IMR-90 (cell line): ENCODE measurements around the gene RHOH. TPM values are rescaled to one million over a fixed set of nuclear protein-coding genes. Genes with fewer than 3 reads are reported as not detected.

ENCODE experiments used
- ATAC-seq: fragments of 200-7000 bp; cut with Tn5 transposase; 2 replicates; pipeline ENCODE4 v1.9.1; 2020; ENCODE audit warnings: low read depth, mild to moderate bottlenecking, moderate library complexity
- BruUV-seq: library from RNA; stranded (reverse); fragments of 400-500 nt; replicated peaks from 2 replicates; lab custom pipeline; 2021; lab: Mats Ljungman, UMichigan
- CTCF ChIA-PET: fragments of 300-600 bp; formaldehyde crosslinking; extraction: SDS; loops from one replicate; lab custom pipeline; 2021; ENCODE audit warnings: antibody characterized with exemption; lab: Yijun Ruan, JAX
- POLR2A ChIA-PET: fragments of 300-600 bp; sonication (Branson Sonifier 250); formaldehyde crosslinking; loops from one replicate; lab custom pipeline; 2022; ENCODE audit warnings: antibody characterized with exemption; ENCODE audit not compliant: unreplicated experiment; lab: Charles Lee
- DNase-seq: peaks from one replicate; pipeline ENCODE4 v3.0.0; 2013
- H2AFZ ChIP-seq: replicated peaks from 2 replicates; pipeline ENCODE3; 2013; ENCODE audit warnings: low read length, mild to moderate bottlenecking; ENCODE audit not compliant: poor library complexity
- H2AK5ac ChIP-seq: 2 replicates; pipeline ENCODE4 v1.6.1; 2013; ENCODE audit warnings: low read depth, low read length, inconsistent platforms
- H2AK9ac ChIP-seq: replicated peaks from 2 replicates; pipeline ENCODE3; 2013; ENCODE audit warnings: mild to moderate bottlenecking, low read depth, low read length, moderate library complexity; ENCODE audit not compliant: poor library complexity
- H2BK120ac ChIP-seq: 2 replicates; pipeline ENCODE4 v1.6.1; 2013; ENCODE audit warnings: low read depth, low read length, inconsistent platforms
- H2BK15ac ChIP-seq: 3 replicates; pipeline ENCODE4 v1.6.1; 2013; ENCODE audit warnings: low read depth, low read length, inconsistent platforms
- H2BK20ac ChIP-seq: 2 replicates; pipeline ENCODE4 v1.6.1; 2013; ENCODE audit warnings: low read depth, mild to moderate bottlenecking, inconsistent platforms, low read length, moderate library complexity
- H2BK5ac ChIP-seq: 2 replicates; pipeline ENCODE4 v1.6.1; 2013; ENCODE audit warnings: mild to moderate bottlenecking, low read depth, low read length, inconsistent platforms; ENCODE audit not compliant: poor library complexity, severe bottlenecking
- H3K14ac ChIP-seq: replicated peaks from 2 replicates; pipeline ENCODE4 v1.6.1; 2013; ENCODE audit warnings: low read depth, low read length, inconsistent platforms
- H3K18ac ChIP-seq: 2 replicates; pipeline ENCODE4 v1.6.1; 2013; ENCODE audit warnings: low read depth, low read length, control low read depth
- H3K23ac ChIP-seq: 2 replicates; pipeline ENCODE4 v1.6.1; 2013; ENCODE audit warnings: low read depth, low read length, inconsistent platforms
- H3K27ac ChIP-seq: 2 replicates; pipeline ENCODE4 v1.5.1; 2013; ENCODE audit warnings: mild to moderate bottlenecking, control low read depth, low read length; ENCODE audit not compliant: insufficient read depth
- H3K27me3 ChIP-seq: 2 replicates; pipeline ENCODE4 v1.6.1; 2013; ENCODE audit warnings: low read length; ENCODE audit not compliant: control insufficient read depth, insufficient read depth
- H3K36me3 ChIP-seq: 2 replicates; pipeline ENCODE4 v1.6.1; 2013; ENCODE audit warnings: low read length, mixed read lengths; ENCODE audit not compliant: control insufficient read depth, insufficient read depth
- H3K4ac ChIP-seq: 2 replicates; pipeline ENCODE4 v1.6.1; 2013; ENCODE audit warnings: low read depth, low read length, inconsistent platforms
- H3K4me1 ChIP-seq: 2 replicates; pipeline ENCODE4 v1.6.1; 2013; ENCODE audit warnings: low read length, mixed read lengths; ENCODE audit not compliant: control insufficient read depth, insufficient read depth
- H3K4me2 ChIP-seq: 2 replicates; pipeline ENCODE4 v1.6.1; 2013; ENCODE audit warnings: low read depth, mild to moderate bottlenecking, control low read depth, low read length, moderate library complexity
- H3K4me3 ChIP-seq: 2 replicates; pipeline ENCODE4 v1.5.1; 2013; ENCODE audit warnings: low read depth, mild to moderate bottlenecking, control low read depth, low read length, moderate library complexity; ENCODE audit not compliant: insufficient read depth
- H3K56ac ChIP-seq: 2 replicates; pipeline ENCODE4 v1.6.1; 2013; ENCODE audit warnings: low read length, inconsistent platforms; ENCODE audit not compliant: insufficient read depth; ENCODE audit errors: extremely low read depth
- H3K79me1 ChIP-seq, 2 experiments: 2 replicates each; pipeline ENCODE4 v1.6.1; 2013; ENCODE audit warnings: low read length in 2 of 2, inconsistent platforms in 1 of 2, low read depth in 1 of 2
- H3K9ac ChIP-seq: 2 replicates; pipeline ENCODE4 v1.6.1; 2013; ENCODE audit warnings: low read depth, low read length, control low read depth
- H3K9me1 ChIP-seq: 2 replicates; pipeline ENCODE4 v1.6.1; 2013; ENCODE audit warnings: low read length, inconsistent platforms; ENCODE audit not compliant: insufficient read depth
- H3K9me3 ChIP-seq: 2 replicates; pipeline ENCODE4 v1.6.1; 2013; ENCODE audit warnings: low read length; ENCODE audit not compliant: control insufficient read depth, insufficient read depth
- H4K20me1 ChIP-seq: 2 replicates; pipeline ENCODE4 v1.6.1; 2013; ENCODE audit warnings: low read length, inconsistent platforms; ENCODE audit not compliant: insufficient read depth
- H4K5ac ChIP-seq: 2 replicates; pipeline ENCODE4 v1.6.1; 2013; ENCODE audit warnings: mild to moderate bottlenecking, low read depth, low read length, control low read depth
- H4K8ac ChIP-seq, 2 experiments: 2 replicates each; pipeline ENCODE4 v1.6.1; 2013; ENCODE audit warnings: low read depth in 2 of 2, low read length in 2 of 2, control low read depth in 1 of 2, inconsistent platforms in 1 of 2
- H4K91ac ChIP-seq: 2 replicates; pipeline ENCODE4 v1.6.1; 2013; ENCODE audit warnings: low read depth, low read length, inconsistent platforms; ENCODE audit not compliant: insufficient read depth
- BHLHE40 ChIP-seq: fragments of 150-350 bp; IDR thresholded peaks from 2 replicates; pipeline ENCODE4 v1.6.1; 2016; ENCODE audit warnings: mild to moderate bottlenecking, low read depth, low read length
- CEBPB ChIP-seq: IDR thresholded peaks from 2 replicates; pipeline ENCODE4 v1.6.1; 2012; ENCODE audit warnings: low read depth, low read length, improper control_type of control experiment
- CHD1 ChIP-seq: IDR thresholded peaks from 2 replicates; pipeline ENCODE4 v1.6.1; 2012; ENCODE audit warnings: low read depth, low read length, improper control_type of control experiment
- CTCF ChIP-seq: conservative IDR thresholded peaks from 2 replicates; pipeline ENCODE4 v1.5.1; 2012; ENCODE audit warnings: mild to moderate bottlenecking, low read depth, low read length, improper control_type of control experiment
- ELK1 ChIP-seq: fragments of 150-350 bp; IDR thresholded peaks from 2 replicates; pipeline ENCODE4 v1.6.1; 2016; ENCODE audit warnings: low read depth, mild to moderate bottlenecking, low read length, moderate library complexity, borderline replicate concordance
- FOS ChIP-seq: fragments of 150-350 bp; IDR thresholded peaks from 2 replicates; pipeline ENCODE4 v1.6.1; 2016; ENCODE audit warnings: low read depth, low read length
- MAFK ChIP-seq: IDR thresholded peaks from 2 replicates; pipeline ENCODE4 v1.6.1; 2012; ENCODE audit warnings: low read depth, low read length, improper control_type of control experiment
- MAZ ChIP-seq: IDR thresholded peaks from 2 replicates; pipeline ENCODE4 v1.6.1; 2012; ENCODE audit warnings: low read depth, mild to moderate bottlenecking, low read length, improper control_type of control experiment, moderate library complexity, borderline replicate concordance
- MXI1 ChIP-seq: IDR thresholded peaks from 2 replicates; pipeline ENCODE4 v1.6.1; 2012; ENCODE audit warnings: low read depth, mild to moderate bottlenecking, low read length, moderate library complexity, borderline replicate concordance
- NFE2L2 ChIP-seq: fragments of 150-350 bp; IDR thresholded peaks from 2 replicates; pipeline ENCODE4 v1.6.1; 2016; ENCODE audit warnings: low read depth, mild to moderate bottlenecking, low read length
- POLR2A ChIP-seq: IDR thresholded peaks from 2 replicates; pipeline ENCODE4 v1.6.1; 2012; ENCODE audit warnings: mild to moderate bottlenecking, low read depth, low read length
- RAD21 ChIP-seq: IDR thresholded peaks from 2 replicates; pipeline ENCODE4 v1.6.1; 2012; ENCODE audit warnings: low read length, improper control_type of control experiment
- RCOR1 ChIP-seq: IDR thresholded peaks from 2 replicates; pipeline ENCODE4 v1.6.1; 2012; ENCODE audit warnings: mild to moderate bottlenecking, low read length, improper control_type of control experiment; ENCODE audit not compliant: insufficient replicate concordance
- RFX5 ChIP-seq: IDR thresholded peaks from 2 replicates; pipeline ENCODE4 v1.8.0; 2012; ENCODE audit warnings: low read depth, mild to moderate bottlenecking, low read length, moderate library complexity
- SMC3 ChIP-seq: fragments of 150-350 bp; IDR thresholded peaks from 2 replicates; pipeline ENCODE4 v1.6.1; 2016; ENCODE audit warnings: low read depth, mild to moderate bottlenecking, antibody characterized with exemption, low read length, moderate library complexity
- USF2 ChIP-seq: fragments of 150-350 bp; IDR thresholded peaks from 2 replicates; pipeline ENCODE4 v1.6.1; 2017; ENCODE audit warnings: mild to moderate bottlenecking, antibody characterized with exemption, low read length, low read depth
- WGBS, 2 experiments: methylation state at CpG; one replicate each; pipeline versions ENCODE4 v1.1.5 to v1.1.7; 2013; ENCODE audit warnings: missing lambda C conversion rate in 2 of 2; ENCODE audit not compliant: insufficient read length in 1 of 2; ENCODE audit errors: extremely low coverage in 2 of 2; 5-methylcytosine and 5-hydroxymethylcytosine counted together
- dilution Hi-C: fragments of 300-500 bp; cut with HindIII; formaldehyde crosslinking; loops from one replicate; pipeline ENCODE4 v1.14.3; 2018; ENCODE audit warnings: low sequenced_read_pairs; ENCODE audit not compliant: unreplicated experiment
- in situ Hi-C: fragments of 300-500 bp; cut with MboI; formaldehyde crosslinking; loops from 3 replicates; pipeline ENCODE4 v1.14.3; 2019; ENCODE audit warnings: low sequenced_read_pairs, inconsistent platforms, mixed read lengths
- intact Hi-C: fragments of 100-400 bp; cut with micrococcal nuclease; formaldehyde crosslinking; loops from 2 replicates; pipeline ENCODE4 v1.10.0; 2022
- polyA plus RNA-seq, 3 experiments: library from polyadenylated mRNA; depleted of rRNA; stranded (reverse); fragments of >200 nt; gene quantifications; 2 replicates each; pipeline ENCODE4 v1.2.3, GENCODE V29; 2012; ENCODE audit warnings: low replicate concordance in 1 of 3
- total RNA-seq: library from RNA; depleted of rRNA; stranded (reverse); fragments of >200 nt; gene quantifications from 2 replicates; pipeline ENCODE4 v1.2.3, GENCODE V29; 2012

The RHOH gene
- total and polyA plus RNA-seq, 2 of the 4 experiments (the other 2 are of a cell fraction) = not detected

- no TSS peak for BruUV-seq
- in situ Hi-C loops (no loop called here), intact Hi-C loops (loop anchor here (1.0 to 5.0 kb wide), 3 partner anchors 158 to 581 kb away; no protein-coding TSS in a partner anchor), dilution Hi-C loops (no loop called here)
- Histone ChIP-seq H3K27me3 (no peaks in the 10 kb centered on the region), H3K56ac (no peak overlapping the region), H3K4me2 (no peak overlapping the region), H4K8ac (no peak overlapping the region), H3K9me1 (no peaks in the 10 kb centered on the region), H3K27ac (no peak overlapping the region), H4K91ac (no peak overlapping the region), H3K14ac (no peak overlapping the region), H3K9ac (no peak overlapping the region), H3K9me3 (no peaks in the 10 kb centered on the region), H4K5ac (no peak overlapping the region), H3K4ac (no peak overlapping the region), H3K23ac (no peak overlapping the region), H2BK5ac (no peak overlapping the region), H3K18ac (no peak overlapping the region), H2BK120ac (no peak overlapping the region), H3K4me3 (no peak overlapping the region), H3K79me1 (no peaks in the 10 kb centered on the region), H3K4me1 (no peaks in the 10 kb centered on the region), H4K20me1 (no peaks in the 10 kb centered on the region), H2AK9ac (no peak overlapping the region), H2BK20ac (no peak overlapping the region), H2BK15ac (no peak overlapping the region), H2AFZ (no peak overlapping the region), H3K36me3 (no peaks in the 10 kb centered on the region), H2AK5ac (no peak overlapping the region)
- POLR2A ChIA-PET = no interaction called here
- DNase-seq = peak; percentile 2
- TF ChIP-seq NFE2L2 (no peak), RAD21 (no peak), RFX5 (no peak), RCOR1 (no peak), CTCF (no peak), MAZ (no peak), SMC3 (no peak), BHLHE40 (no peak), CHD1 (no peak), USF2 (no peak), ELK1 (no peak), POLR2A (no peak), MAFK (no peak), FOS (no peak), CEBPB (no peak), MXI1 (no peak)
- no CpG with 5 or more reads among the region's 3 CpGs for WGBS, 2 experiments
- CTCF ChIA-PET = interaction anchor here (1.5 kb wide), 1 partner anchor 167 kb away, joined by 3 read pairs; no protein-coding TSS in a partner anchor
- ATAC-seq = no peak
Measured at GRCh38 chr4:40150932-40151331, 45.9 kb upstream of the RHOH start.
